Measurements from ENCODE around the gene MOCOS. TPM values are rescaled to one million over a fixed set of nuclear protein-coding genes. Genes with fewer than 3 reads are reported as not detected.

MOCOS gene, protein sequence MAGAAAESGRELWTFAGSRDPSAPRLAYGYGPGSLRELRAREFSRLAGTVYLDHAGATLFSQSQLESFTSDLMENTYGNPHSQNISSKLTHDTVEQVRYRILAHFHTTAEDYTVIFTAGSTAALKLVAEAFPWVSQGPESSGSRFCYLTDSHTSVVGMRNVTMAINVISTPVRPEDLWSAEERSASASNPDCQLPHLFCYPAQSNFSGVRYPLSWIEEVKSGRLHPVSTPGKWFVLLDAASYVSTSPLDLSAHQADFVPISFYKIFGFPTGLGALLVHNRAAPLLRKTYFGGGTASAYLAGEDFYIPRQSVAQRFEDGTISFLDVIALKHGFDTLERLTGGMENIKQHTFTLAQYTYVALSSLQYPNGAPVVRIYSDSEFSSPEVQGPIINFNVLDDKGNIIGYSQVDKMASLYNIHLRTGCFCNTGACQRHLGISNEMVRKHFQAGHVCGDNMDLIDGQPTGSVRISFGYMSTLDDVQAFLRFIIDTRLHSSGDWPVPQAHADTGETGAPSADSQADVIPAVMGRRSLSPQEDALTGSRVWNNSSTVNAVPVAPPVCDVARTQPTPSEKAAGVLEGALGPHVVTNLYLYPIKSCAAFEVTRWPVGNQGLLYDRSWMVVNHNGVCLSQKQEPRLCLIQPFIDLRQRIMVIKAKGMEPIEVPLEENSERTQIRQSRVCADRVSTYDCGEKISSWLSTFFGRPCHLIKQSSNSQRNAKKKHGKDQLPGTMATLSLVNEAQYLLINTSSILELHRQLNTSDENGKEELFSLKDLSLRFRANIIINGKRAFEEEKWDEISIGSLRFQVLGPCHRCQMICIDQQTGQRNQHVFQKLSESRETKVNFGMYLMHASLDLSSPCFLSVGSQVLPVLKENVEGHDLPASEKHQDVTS
- under 1 TPM; 0.03 to 0.34 (median 0.05) TPM for total RNA-seq

DNA sequence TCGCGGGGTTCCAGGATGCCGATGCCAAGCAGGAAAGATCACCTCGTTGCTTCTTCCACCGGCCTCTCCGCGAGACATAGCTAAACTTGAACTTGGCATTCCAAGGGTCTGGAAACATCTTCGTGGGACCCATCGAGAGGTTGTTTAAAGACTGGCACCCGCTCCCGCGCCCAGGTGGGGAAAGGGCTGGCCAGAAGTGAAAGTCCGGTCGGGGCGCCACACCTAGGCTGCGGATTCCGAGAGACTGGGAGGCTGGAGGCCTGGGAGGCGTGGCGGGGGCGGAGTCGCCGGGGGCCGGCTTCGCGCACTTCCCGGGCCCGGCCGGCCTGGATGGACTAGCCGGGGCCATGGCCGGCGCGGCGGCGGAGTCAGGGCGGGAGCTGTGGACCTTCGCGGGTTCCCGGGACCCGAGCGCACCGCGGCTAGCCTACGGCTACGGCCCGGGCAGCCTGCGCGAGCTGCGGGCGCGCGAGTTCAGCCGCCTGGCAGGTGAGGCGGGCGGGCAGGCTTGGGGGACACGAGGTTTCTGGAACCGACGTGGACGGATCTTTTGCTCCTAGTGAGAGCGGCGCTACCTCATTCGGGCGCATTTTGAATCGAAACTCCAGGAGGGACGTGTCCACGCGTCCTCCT, at the start of gene MOCOS:
Gene MOCOS (plus strand): TSS at position 305 of the 633 bp plus-strand sequence. CDS start 43 bp downstream, at position 348.
- ATAC-seq (peak; percentile 67 to 76), DNase-seq (peak; percentile 20)
- Mint-ChIP-seq H3K27me3 (ENCODE audit: low read depth) (peaks cover 20% of the 10 kb centered on the region), H3K36me3 (ENCODE audit: insufficient read depth) (no peaks in the 10 kb centered on the region), H3K4me1 (ENCODE audit: low read depth) (peaks cover 11% of the 10 kb centered on the region), H3K9me3 (no peaks in the 10 kb centered on the region), H3K4me3 (peak within 1 kb of the TSS; percentile 80)

DNA sequence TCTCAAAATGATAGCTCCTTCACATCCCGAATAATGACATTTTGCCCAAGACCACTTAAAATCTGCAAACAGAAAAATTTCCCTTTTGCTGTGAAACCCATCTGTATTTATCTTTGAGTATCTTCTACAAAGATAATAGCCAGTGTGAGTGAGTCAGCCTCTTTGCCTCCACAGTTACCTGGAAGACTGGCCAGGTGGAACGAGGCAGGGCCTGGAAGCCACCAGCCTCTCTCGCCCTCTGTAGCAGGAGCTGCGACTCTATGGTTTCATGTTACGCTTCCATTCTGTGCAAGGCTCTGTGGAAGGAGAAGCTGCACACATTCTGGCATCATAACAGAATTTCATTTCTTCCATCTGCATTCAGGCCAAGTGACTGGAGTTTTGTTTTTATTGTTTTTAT, 48.1 kb upstream of the MOCOS start:
- DNase-seq (no peak), ATAC-seq (no peak)
- Mint-ChIP-seq H3K36me3 (ENCODE audit: insufficient read depth) (peaks cover 46% of the 10 kb centered on the region), H3K4me3 (no peak overlapping the region), H3K4me1 (ENCODE audit: low read depth) (peaks cover 18% of the 10 kb centered on the region), H3K9me3 (no peaks in the 10 kb centered on the region), H3K27me3 (ENCODE audit: low read depth) (no peaks in the 10 kb centered on the region)

DNA sequence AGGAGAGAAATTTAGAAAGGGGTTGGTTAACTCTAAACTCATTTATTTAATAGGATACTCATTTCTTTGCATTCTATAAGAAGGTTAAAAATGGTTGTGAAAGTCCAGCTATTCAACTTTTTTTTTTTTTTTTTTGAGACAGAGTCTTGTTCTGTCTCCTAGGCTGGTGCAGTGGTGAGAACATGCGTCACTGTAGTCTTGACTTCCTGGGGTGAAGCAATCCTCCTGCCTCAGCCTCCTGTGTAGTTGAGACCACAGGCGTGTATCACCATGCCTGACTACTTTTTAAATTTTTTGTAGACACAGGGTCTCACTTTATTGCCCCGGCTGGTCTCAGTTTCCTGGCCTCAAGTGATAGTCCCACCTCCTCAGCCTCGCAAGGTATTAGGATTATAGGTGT, 45.7 kb upstream of the MOCOS start:
- Mint-ChIP-seq H3K36me3 (ENCODE audit: insufficient read depth) (peaks cover 44% of the 10 kb centered on the region), H3K9me3 (no peaks in the 10 kb centered on the region), H3K4me3 (no peak overlapping the region), H3K27me3 (ENCODE audit: low read depth) (no peaks in the 10 kb centered on the region), H3K4me1 (ENCODE audit: low read depth) (peaks cover 9% of the 10 kb centered on the region)
- DNase-seq = no peak
- ATAC-seq = peak in 1 of 2 donors; percentile 46

DNA sequence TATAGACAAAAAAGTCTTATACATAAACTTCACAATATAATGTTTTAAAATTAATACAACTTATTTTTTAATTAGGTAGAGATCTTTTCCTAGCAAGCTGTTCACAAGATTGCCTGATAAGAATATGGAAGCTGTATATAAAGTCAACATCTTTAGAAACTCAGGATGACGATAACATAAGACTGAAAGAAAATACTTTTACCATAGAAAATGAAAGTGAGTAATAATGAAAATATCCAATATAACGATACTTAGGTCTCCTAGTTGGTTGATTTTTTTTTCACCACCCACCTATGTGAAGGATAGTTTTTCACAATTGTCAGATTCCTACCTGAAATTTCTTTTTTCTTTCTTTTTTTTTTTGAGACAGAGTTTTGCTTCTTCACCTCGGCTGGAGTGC, 44.5 kb upstream of the MOCOS start:
- Mint-ChIP-seq H3K4me1 (ENCODE audit: low read depth) (peaks cover 5% of the 10 kb centered on the region), H3K4me3 (no peak overlapping the region), H3K27me3 (ENCODE audit: low read depth) (no peaks in the 10 kb centered on the region), H3K36me3 (ENCODE audit: insufficient read depth) (peaks cover 40% of the 10 kb centered on the region), H3K9me3 (no peaks in the 10 kb centered on the region)
- no peak for DNase-seq
- ATAC-seq = no peak

DNA sequence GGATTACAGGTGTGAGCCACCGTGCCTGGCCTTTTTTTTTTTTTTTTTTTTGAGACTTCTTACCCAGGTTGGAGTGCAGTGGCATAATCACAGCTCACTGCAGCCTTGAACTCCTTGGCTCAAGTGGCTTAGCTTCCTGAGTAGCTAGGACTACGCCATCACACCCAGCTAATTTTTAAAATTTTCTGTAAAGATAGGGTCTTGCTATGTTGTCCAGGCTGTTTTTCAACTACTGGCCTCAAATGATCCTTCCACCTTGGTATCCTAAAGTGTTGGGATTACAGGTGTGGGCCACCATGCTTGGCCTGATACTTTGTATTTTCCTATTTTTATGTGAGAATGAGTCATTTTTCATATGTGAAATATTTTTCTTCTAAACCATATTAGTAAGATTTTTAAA, 43.9 kb upstream of the MOCOS start:
- no peak overlapping the region for H3K4me3 Mint-ChIP-seq
- H3K4me1 Mint-ChIP-seq (ENCODE audit: low read depth) = peaks cover 5% of the 10 kb centered on the region
- peaks cover 36% of the 10 kb centered on the region for H3K36me3 Mint-ChIP-seq (ENCODE audit: insufficient read depth)
- no peaks in the 10 kb centered on the region for H3K27me3 Mint-ChIP-seq (ENCODE audit: low read depth)
- no peaks in the 10 kb centered on the region for H3K9me3 Mint-ChIP-seq
- ATAC-seq (no peak), DNase-seq (no peak)

DNA sequence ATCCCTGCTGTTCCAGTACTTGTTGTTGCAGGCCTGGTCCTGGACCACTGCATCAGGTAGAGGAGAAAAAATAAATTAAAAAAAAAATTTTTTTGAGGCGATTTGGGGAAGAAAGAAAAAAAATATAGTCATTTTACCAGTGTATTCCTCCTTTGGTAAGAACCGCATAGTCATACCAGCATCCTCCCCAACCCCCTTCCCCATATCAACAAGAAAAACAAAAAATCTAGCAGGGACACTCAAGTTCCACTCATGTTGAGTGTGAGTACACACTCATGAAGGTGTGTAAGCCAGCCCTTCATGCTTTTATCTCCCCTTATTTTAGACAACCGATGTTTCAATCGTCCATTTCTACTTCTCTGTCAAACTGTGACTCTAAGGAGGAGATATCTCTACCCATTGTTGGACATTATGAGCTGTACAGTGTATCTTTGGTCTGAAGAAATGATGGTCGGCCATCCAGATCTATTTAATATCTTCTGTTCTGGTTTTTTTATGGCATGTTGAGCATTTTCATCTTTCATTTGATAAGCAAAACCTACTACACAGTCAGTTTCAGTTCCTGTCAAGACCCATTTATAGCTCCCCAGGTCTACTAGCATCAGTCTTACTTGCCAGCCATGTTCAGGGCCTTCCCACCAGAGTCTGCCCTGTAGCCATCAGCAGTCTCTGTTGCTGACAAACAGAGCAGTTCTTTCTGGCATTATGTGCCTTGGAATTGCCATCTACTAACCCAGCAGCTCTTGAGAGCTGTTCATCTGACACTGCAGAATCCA, 37.6 kb upstream of the MOCOS start:
- Mint-ChIP-seq H3K4me3 (no peak overlapping the region), H3K4me1 (ENCODE audit: low read depth) (peaks cover 7% of the 10 kb centered on the region)

DNA sequence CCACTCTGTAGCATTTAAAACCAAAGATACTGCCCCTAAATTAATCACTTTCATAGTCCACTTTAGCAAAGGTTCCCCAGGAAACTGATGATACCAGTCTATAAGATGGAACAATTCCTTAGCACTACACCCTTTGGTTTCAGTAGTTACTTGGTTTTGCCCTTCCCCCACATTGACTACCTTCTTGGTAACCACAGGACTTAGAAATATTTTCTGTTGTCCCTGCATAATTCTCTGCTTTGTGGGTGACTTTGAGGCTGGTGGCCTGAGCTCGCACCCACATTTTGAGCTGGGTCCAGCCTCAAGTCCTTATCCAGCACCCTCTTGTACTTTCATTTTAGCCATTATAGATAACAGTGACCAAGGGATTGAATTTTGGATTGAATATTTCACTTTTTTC, 34.5 kb upstream of the MOCOS start:
- Mint-ChIP-seq H3K4me1 (ENCODE audit: low read depth) (peaks cover 14% of the 10 kb centered on the region), H3K27me3 (ENCODE audit: low read depth) (no peaks in the 10 kb centered on the region), H3K4me3 (no peak overlapping the region), H3K36me3 (ENCODE audit: insufficient read depth) (peaks cover 49% of the 10 kb centered on the region), H3K9me3 (no peaks in the 10 kb centered on the region)
- no peak for DNase-seq
- ATAC-seq = no peak

More for the DNA sequence above, 37.6 kb upstream of the MOCOS start:
- Mint-ChIP-seq H3K9me3 (no peaks in the 10 kb centered on the region), H3K27me3 (ENCODE audit: low read depth) (no peaks in the 10 kb centered on the region), H3K36me3 (ENCODE audit: insufficient read depth) (peaks cover 42% of the 10 kb centered on the region)
- ATAC-seq = no peak
- DNase-seq = no peak

DNA sequence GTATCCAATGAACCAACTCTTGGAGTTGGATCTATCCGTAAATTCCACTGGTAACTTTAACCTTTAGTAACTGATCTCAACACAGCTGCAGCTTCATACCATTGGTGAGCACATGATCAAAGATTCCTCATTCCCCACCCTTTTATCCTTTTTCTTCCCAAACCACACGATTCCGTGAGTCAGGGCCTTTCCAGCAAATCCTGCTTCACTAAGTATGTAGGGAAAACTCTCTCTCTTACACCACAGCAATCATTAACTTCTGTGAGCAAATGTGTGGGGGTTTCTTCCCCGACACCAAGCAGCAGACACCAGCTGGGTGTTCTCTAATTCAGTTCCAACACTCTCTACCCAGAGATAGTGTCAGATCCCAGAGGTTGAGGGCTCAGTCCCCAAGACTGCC, 34.1 kb upstream of the MOCOS start:
- no peak for ATAC-seq
- H3K9me3 Mint-ChIP-seq = no peaks in the 10 kb centered on the region
- no peak for DNase-seq
- peaks cover 17% of the 10 kb centered on the region for H3K4me1 Mint-ChIP-seq (ENCODE audit: low read depth)
- H3K36me3 Mint-ChIP-seq (ENCODE audit: insufficient read depth) = peaks cover 50% of the 10 kb centered on the region
- H3K27me3 Mint-ChIP-seq (ENCODE audit: low read depth) = no peaks in the 10 kb centered on the region
- no peak overlapping the region for H3K4me3 Mint-ChIP-seq

DNA sequence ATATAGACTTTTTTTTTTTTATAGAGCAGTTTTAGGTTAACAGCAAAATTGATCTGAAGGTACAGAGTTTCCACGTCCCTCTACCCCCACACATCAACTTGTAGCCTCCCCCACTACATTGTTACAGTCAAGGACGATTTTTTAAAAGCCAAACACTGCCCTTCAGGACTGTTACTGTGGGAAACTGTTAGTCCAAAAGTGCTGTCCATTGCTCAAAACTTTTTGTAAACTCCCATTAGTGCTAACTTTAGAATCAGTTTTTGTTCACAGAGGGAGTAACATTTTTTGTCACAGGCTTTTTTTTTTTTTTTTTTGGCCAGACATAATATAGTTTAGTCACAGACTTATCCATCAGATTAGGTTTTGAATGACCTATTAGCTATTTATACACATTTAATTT, 33.5 kb upstream of the MOCOS start:
- H3K4me1 Mint-ChIP-seq (ENCODE audit: low read depth) = peaks cover 20% of the 10 kb centered on the region
- H3K4me3 Mint-ChIP-seq = no peak overlapping the region
- no peaks in the 10 kb centered on the region for H3K9me3 Mint-ChIP-seq
- no peaks in the 10 kb centered on the region for H3K27me3 Mint-ChIP-seq (ENCODE audit: low read depth)
- DNase-seq (no peak), ATAC-seq (no peak)
- peaks cover 52% of the 10 kb centered on the region for H3K36me3 Mint-ChIP-seq (ENCODE audit: insufficient read depth)

DNA sequence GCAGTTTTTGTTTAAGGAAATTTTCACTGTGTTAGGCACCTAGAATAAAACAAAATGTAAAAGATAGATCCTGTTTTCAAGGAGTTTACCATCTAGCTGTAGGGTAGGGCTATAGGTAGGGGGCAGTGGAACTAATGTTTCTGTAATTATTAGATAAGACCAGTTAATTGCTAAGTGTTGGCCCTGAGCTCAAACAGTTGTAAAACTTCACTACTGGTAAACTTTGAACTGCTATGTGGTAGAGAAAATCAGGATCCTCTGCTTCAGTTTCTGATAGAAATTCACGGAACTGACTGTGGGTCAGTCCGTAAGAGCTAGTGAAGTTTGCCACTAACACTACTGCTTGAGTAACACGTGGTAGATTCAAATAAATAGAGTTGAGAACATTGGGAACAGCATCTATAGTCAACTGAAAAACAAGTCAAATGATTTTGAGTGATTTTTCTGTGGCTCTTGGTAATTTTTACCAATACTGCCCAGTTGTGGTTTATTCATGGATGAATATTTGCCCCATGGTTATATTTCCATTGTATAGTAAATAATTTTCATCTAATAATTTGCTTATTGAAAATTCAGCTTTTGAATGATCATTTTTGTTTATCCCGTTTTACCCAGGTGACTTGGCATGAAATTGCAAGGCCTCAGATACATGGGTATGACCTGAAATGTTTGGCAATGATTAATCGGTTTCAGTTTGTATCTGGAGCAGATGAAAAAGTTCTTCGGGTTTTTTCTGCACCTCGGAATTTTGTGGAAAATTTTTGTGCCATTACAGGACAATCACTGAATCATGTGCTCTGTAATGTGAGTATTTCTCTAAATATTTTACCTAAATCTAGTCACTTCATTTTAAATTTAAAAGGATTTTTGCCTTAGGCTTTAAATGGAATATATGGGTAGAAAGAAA, 31.2 kb upstream of the MOCOS start:
- no peak for ATAC-seq

DNA sequence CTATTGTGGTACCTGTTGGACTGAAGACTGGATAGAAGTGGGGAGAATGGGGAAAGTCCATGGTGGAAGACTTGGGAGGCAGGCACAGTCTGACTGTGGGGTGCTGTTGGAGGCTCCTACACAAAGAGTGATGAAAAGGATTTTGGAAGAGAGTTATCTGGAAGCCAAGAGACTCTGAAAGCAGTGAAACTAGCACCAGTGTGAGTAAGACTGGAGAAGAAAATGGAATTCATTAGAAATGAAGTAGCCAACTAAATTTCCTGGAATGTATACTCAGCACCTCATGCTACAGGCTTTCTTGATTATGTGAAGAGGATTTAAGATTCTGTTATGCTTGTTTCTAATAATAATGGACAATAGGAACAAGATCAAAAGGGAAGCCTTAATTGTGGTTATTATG, 29.9 kb upstream of the MOCOS start:
- no peaks in the 10 kb centered on the region for H3K9me3 Mint-ChIP-seq
- H3K27me3 Mint-ChIP-seq (ENCODE audit: low read depth) = no peaks in the 10 kb centered on the region
- ATAC-seq (no peak), DNase-seq (no peak)
- no peak overlapping the region for H3K4me3 Mint-ChIP-seq
- H3K36me3 Mint-ChIP-seq (ENCODE audit: insufficient read depth) = peaks cover 50% of the 10 kb centered on the region
- peaks cover 26% of the 10 kb centered on the region for H3K4me1 Mint-ChIP-seq (ENCODE audit: low read depth)

More for the DNA sequence above, 31.2 kb upstream of the MOCOS start:
- peaks cover 47% of the 10 kb centered on the region for H3K36me3 Mint-ChIP-seq (ENCODE audit: insufficient read depth)
- H3K4me3 Mint-ChIP-seq = no peak overlapping the region
- H3K27me3 Mint-ChIP-seq (ENCODE audit: low read depth) = no peaks in the 10 kb centered on the region
- H3K4me1 Mint-ChIP-seq (ENCODE audit: low read depth) = peaks cover 25% of the 10 kb centered on the region
- no peak for DNase-seq
- H3K9me3 Mint-ChIP-seq = no peaks in the 10 kb centered on the region

DNA sequence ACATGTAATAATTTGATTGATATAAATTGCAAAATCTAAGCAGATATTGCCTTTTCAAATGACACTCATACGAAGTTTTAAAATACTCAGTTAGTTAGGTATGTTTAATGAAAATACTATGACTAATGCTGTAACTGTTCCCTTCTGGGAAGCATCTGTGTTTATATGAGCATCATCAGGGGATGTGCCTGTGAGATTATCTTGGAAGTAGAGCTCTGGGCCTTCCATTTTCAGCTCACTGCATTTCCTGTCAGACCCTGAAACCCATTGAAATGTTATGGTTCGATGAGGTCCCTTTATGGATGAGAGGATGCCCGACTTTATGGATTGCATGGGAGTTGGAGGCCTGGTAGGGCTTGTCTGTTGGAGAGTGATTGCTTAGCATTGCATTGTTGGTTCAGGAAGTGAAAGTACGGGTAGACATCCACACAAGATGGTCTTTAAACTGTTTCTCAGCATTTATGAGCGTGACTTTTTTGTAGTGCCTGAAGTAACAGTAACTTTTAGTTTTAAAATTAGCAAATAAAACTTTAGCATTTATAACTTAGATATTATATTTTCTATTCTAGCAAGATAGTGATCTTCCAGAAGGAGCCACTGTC, 28.9 kb upstream of the MOCOS start:
- Mint-ChIP-seq H3K4me1 (ENCODE audit: low read depth) (peaks cover 24% of the 10 kb centered on the region), H3K9me3 (no peaks in the 10 kb centered on the region), H3K36me3 (ENCODE audit: insufficient read depth) (peaks cover 44% of the 10 kb centered on the region), H3K4me3 (no peak overlapping the region), H3K27me3 (ENCODE audit: low read depth) (no peaks in the 10 kb centered on the region)
- ATAC-seq (no peak), DNase-seq (no peak)

DNA sequence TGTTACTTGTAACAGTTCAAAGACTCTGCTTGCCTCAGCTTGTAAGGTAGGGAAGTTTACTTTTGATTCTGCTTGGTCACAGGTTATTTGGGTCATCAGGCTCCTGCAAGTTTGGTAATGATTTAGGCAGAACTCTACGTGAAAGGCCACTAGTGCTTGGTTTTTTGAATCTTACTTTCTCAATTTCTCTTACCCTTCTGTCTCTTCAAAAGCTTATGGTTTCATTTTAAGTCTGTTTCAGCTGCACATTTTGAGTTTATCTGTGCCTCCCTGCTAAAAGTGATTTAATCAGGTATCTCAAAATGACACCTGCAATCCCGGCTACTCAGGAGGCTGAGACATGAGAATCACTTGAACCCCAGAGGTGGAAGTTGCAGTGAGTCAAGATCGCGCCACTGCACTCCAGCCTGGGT, 26.3 kb upstream of the MOCOS start:
- Mint-ChIP-seq H3K4me3 (no peak overlapping the region), H3K4me1 (ENCODE audit: low read depth) (peaks cover 26% of the 10 kb centered on the region)

More for the DNA sequence above, 26.3 kb upstream of the MOCOS start:
- H3K9me3 Mint-ChIP-seq = no peaks in the 10 kb centered on the region
- no peak for ATAC-seq
- no peak for DNase-seq
- peaks cover 42% of the 10 kb centered on the region for H3K36me3 Mint-ChIP-seq (ENCODE audit: insufficient read depth)
- no peaks in the 10 kb centered on the region for H3K27me3 Mint-ChIP-seq (ENCODE audit: low read depth)

Data from activated T-cell treated with anti-CD3 and anti-CD28 coated beads, Interleukin-2, amount 50 U/mL, for 4 hours (primary cell).